ENCODE measurements around the gene MRTFB.

- no peak for TF ChIP-seq CTCF (IDR thresholded peaks at IDR 0.05; ENCODE audit: low read depth, low read length)
- TF ChIP-seq EZH2phosphoT487 (IDR thresholded peaks at IDR 0.05; ENCODE audit: low read depth), result no peak
Observed at GRCh38 chr16:14026572-14027285, 44.4 kb upstream of the MRTFB start.
